Measurements from ENCODE around the gene PHACTR3. TPM values are rescaled to one million over a fixed set of nuclear protein-coding genes. Genes with fewer than 3 reads are reported as not detected.
A peak's percentile ranks its signal among the peaks of the same experiment; 100 is the strongest.

Gene PHACTR3
- total RNA-seq, 2 experiments from 2014 or later = not detected

GRCh38 chr20:59587570-59587969 is 16.8 kb upstream of the PHACTR3 start:
- peaks cover 14% of the 10 kb centered on the region for H3K4me1 Mint-ChIP-seq

GRCh38 chr20:59588236-59588855 is 16.0 kb upstream of the PHACTR3 start:
- ChIA-PET CTCF (no interaction called here), POLR2A (no interaction called here)

More at GRCh38 chr20:59587570-59587969, 16.8 kb upstream of the PHACTR3 start:
- Mint-ChIP-seq H3K4me3 (no peak overlapping the region), H3K36me3 (ENCODE audit: low read depth) (no peaks in the 10 kb centered on the region), H3K27me3 (peaks cover 6% of the 10 kb centered on the region), H3K27ac (no peak overlapping the region), H3K9me3 (no peaks in the 10 kb centered on the region)
- POLR2A ChIA-PET = no interaction called here
- CTCF ChIA-PET = no interaction called here
- no peak for DNase-seq

GRCh38 chr20:59589086-59589684 is 15.2 kb upstream of the PHACTR3 start:
- Mint-ChIP-seq H3K4me3 (no peak overlapping the region), H3K9me3 (no peaks in the 10 kb centered on the region), H3K27ac (no peak overlapping the region), H3K4me1 (peaks cover 14% of the 10 kb centered on the region), H3K27me3 (peaks cover 16% of the 10 kb centered on the region), H3K36me3 (ENCODE audit: low read depth) (no peaks in the 10 kb centered on the region)
- ChIA-PET POLR2A (no interaction called here), CTCF (no interaction called here)
- DNase-seq = no peak

More at GRCh38 chr20:59588236-59588855, 16.0 kb upstream of the PHACTR3 start:
- no peak overlapping the region for H3K4me3 Mint-ChIP-seq
- no peak overlapping the region for H3K27ac Mint-ChIP-seq
- peaks cover 14% of the 10 kb centered on the region for H3K4me1 Mint-ChIP-seq
- DNase-seq = no peak
- H3K36me3 Mint-ChIP-seq (ENCODE audit: low read depth) = no peaks in the 10 kb centered on the region
- no peaks in the 10 kb centered on the region for H3K9me3 Mint-ChIP-seq
- peaks cover 11% of the 10 kb centered on the region for H3K27me3 Mint-ChIP-seq

- H3K27me3 Mint-ChIP-seq = peaks cover 27% of the 10 kb centered on the region
- no peak for DNase-seq
- CTCF ChIA-PET = no interaction called here
- peaks cover 4% of the 10 kb centered on the region for H3K4me1 Mint-ChIP-seq
- no peaks in the 10 kb centered on the region for H3K36me3 Mint-ChIP-seq (ENCODE audit: low read depth)
- H3K27ac Mint-ChIP-seq = no peak overlapping the region
- no peak overlapping the region for H3K4me3 Mint-ChIP-seq
- POLR2A ChIA-PET = no interaction called here
- no peaks in the 10 kb centered on the region for H3K9me3 Mint-ChIP-seq
Observed at GRCh38 chr20:59591061-59591460, 13.3 kb upstream of the PHACTR3 start.

- Mint-ChIP-seq H3K4me1 (peaks cover 2% of the 10 kb centered on the region), H3K36me3 (ENCODE audit: low read depth) (no peaks in the 10 kb centered on the region), H3K27me3 (peaks cover 39% of the 10 kb centered on the region), H3K27ac (no peak overlapping the region), H3K9me3 (no peaks in the 10 kb centered on the region), H3K4me3 (no peak overlapping the region)
- DNase-seq = no peak
- CTCF ChIA-PET = no interaction called here
- POLR2A ChIA-PET = no interaction called here
Observed at GRCh38 chr20:59596690-59597089, 7.7 kb upstream of the PHACTR3 start.

- peaks cover 42% of the 10 kb centered on the region for H3K27me3 Mint-ChIP-seq
- ChIA-PET CTCF (no interaction called here), POLR2A (no interaction called here)
- DNase-seq = no peak
- no peak overlapping the region for H3K27ac Mint-ChIP-seq
- no peaks in the 10 kb centered on the region for H3K9me3 Mint-ChIP-seq
- H3K4me3 Mint-ChIP-seq = no peak overlapping the region
- H3K36me3 Mint-ChIP-seq (ENCODE audit: low read depth) = no peaks in the 10 kb centered on the region
- peaks cover 2% of the 10 kb centered on the region for H3K4me1 Mint-ChIP-seq
Observed at GRCh38 chr20:59597240-59597639, 7.1 kb upstream of the PHACTR3 start.

GRCh38 chr20:59598625-59599310 is 5.6 kb upstream of the PHACTR3 start:
- H3K27ac Mint-ChIP-seq = no peak overlapping the region
- H3K36me3 Mint-ChIP-seq (ENCODE audit: low read depth) = no peaks in the 10 kb centered on the region
- H3K9me3 Mint-ChIP-seq = no peaks in the 10 kb centered on the region
- CTCF ChIA-PET = interaction anchor here (0.7 to 1.7 kb wide), 4 partner anchors 11 to 1982 kb away, joined by 3 to 4 read pairs (median 4); no protein-coding TSS in a partner anchor
- H3K4me3 Mint-ChIP-seq = no peak overlapping the region
- DNase-seq = peak; percentile 30
- POLR2A ChIA-PET = no interaction called here
- H3K4me1 Mint-ChIP-seq = peaks cover 2% of the 10 kb centered on the region
- H3K27me3 Mint-ChIP-seq = peaks cover 45% of the 10 kb centered on the region

GRCh38 chr20:59599941-59600340 is 4.4 kb upstream of the PHACTR3 start:
- peaks cover 41% of the 10 kb centered on the region for H3K27me3 Mint-ChIP-seq
- ChIA-PET POLR2A (no interaction called here), CTCF (interaction anchor here (0.6 kb wide), 1 partner anchor 1036 kb away, joined by 7 read pairs; no protein-coding TSS in a partner anchor)
- no peaks in the 10 kb centered on the region for H3K9me3 Mint-ChIP-seq
- DNase-seq = no peak
- peaks cover 2% of the 10 kb centered on the region for H3K4me1 Mint-ChIP-seq
- H3K36me3 Mint-ChIP-seq (ENCODE audit: low read depth) = no peaks in the 10 kb centered on the region
- no peak overlapping the region for H3K27ac Mint-ChIP-seq
- H3K4me3 Mint-ChIP-seq = no peak overlapping the region

- Mint-ChIP-seq H3K4me3 (no peak overlapping the region), H3K4me1 (peaks cover 2% of the 10 kb centered on the region), H3K36me3 (ENCODE audit: low read depth) (no peaks in the 10 kb centered on the region), H3K27ac (no peak overlapping the region), H3K9me3 (no peaks in the 10 kb centered on the region), H3K27me3 (peaks cover 39% of the 10 kb centered on the region)
- DNase-seq = no peak
- CTCF ChIA-PET = interaction anchor here (0.6 kb wide), 2 partner anchors 128 to 791 kb away, joined by 3 read pairs; no protein-coding TSS in a partner anchor
- POLR2A ChIA-PET = no interaction called here
Observed at GRCh38 chr20:59600472-59600871, 3.9 kb upstream of the PHACTR3 start.

- ChIA-PET CTCF (no interaction called here), POLR2A (no interaction called here)
- Mint-ChIP-seq H3K36me3 (ENCODE audit: low read depth) (no peaks in the 10 kb centered on the region), H3K27me3 (peaks cover 56% of the 10 kb centered on the region), H3K27ac (no peak overlapping the region), H3K4me1 (peaks cover 2% of the 10 kb centered on the region), H3K4me3 (no peak overlapping the region), H3K9me3 (no peaks in the 10 kb centered on the region)
- no peak for DNase-seq
Observed at GRCh38 chr20:59602546-59603080, 1.7 kb upstream of the PHACTR3 start.

- DNase-seq = no peak
- CTCF ChIA-PET = no interaction called here
- Mint-ChIP-seq H3K36me3 (ENCODE audit: low read depth) (no peaks in the 10 kb centered on the region), H3K27me3 (peaks cover 61% of the 10 kb centered on the region), H3K27ac (no peak overlapping the region), H3K4me1 (peaks cover 2% of the 10 kb centered on the region), H3K4me3 (no peak overlapping the region), H3K9me3 (no peaks in the 10 kb centered on the region)
- POLR2A ChIA-PET = no interaction called here
Observed at GRCh38 chr20:59603176-59603575, 1.2 kb upstream of the PHACTR3 start.

- Mint-ChIP-seq H3K9me3 (no peaks in the 10 kb centered on the region), H3K4me3 (no peak overlapping the region), H3K36me3 (ENCODE audit: low read depth) (no peaks in the 10 kb centered on the region), H3K4me1 (peaks cover 3% of the 10 kb centered on the region), H3K27ac (no peak overlapping the region), H3K27me3 (peaks cover 62% of the 10 kb centered on the region)
- CTCF ChIA-PET = no interaction called here
- POLR2A ChIA-PET = no interaction called here
- no peak for DNase-seq
Observed at GRCh38 chr20:59604741-59605600, 631 bp downstream of the PHACTR3 start.

All from activated CD4-positive, alpha-beta T cell treated with anti-CD3 and anti-CD28 coated beads, Interleukin-2, amount 10 ng/mL, durations not matched to agents 7 days and 5 days (primary cell).